ENCODE measurements around the gene WFS1. TPM values are rescaled to one million over a fixed set of nuclear protein-coding genes. Genes with fewer than 3 reads are reported as not detected.
A peak's percentile ranks its signal among the peaks of the same experiment; 100 is the strongest.

The WFS1 gene
- total RNA-seq, 1 donor from 2014 or later = 104 TPM

GRCh38 chr4:6270636-6271121, 1.0 kb downstream of the WFS1 start:
- intact Hi-C loops (cut with micrococcal nuclease) = no loop called here

GRCh38 chr4:6271206-6271605, 1.6 kb downstream of the WFS1 start:
- Histone ChIP-seq H3K9me3 (replicated peaks) (no peaks in the 10 kb centered on the region), H3K4me3 (peak overlapping the region; percentile 98)

More at GRCh38 chr4:6270636-6271121, 1.0 kb downstream of the WFS1 start:
- Histone ChIP-seq H3K36me3 (no peaks in the 10 kb centered on the region), H3K27ac (replicated peaks) (peak overlapping the region; percentile 92), H3K4me1 (peaks cover 64% of the 10 kb centered on the region), H3K27me3 (ENCODE audit: low read depth) (no peaks in the 10 kb centered on the region), H3K4me3 (peak overlapping the region; percentile 98), H3K9me3 (replicated peaks) (no peaks in the 10 kb centered on the region)
- TF ChIP-seq, protein P1, sequence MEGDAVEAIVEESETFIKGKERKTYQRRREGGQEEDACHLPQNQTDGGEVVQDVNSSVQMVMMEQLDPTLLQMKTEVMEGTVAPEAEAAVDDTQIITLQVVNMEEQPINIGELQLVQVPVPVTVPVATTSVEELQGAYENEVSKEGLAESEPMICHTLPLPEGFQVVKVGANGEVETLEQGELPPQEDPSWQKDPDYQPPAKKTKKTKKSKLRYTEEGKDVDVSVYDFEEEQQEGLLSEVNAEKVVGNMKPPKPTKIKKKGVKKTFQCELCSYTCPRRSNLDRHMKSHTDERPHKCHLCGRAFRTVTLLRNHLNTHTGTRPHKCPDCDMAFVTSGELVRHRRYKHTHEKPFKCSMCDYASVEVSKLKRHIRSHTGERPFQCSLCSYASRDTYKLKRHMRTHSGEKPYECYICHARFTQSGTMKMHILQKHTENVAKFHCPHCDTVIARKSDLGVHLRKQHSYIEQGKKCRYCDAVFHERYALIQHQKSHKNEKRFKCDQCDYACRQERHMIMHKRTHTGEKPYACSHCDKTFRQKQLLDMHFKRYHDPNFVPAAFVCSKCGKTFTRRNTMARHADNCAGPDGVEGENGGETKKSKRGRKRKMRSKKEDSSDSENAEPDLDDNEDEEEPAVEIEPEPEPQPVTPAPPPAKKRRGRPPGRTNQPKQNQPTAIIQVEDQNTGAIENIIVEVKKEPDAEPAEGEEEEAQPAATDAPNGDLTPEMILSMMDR (IDR thresholded peaks at IDR 0.05; ENCODE audit: borderline replicate concordance) = no peak
- DNase-seq = no peak

GRCh38 chr4:6271701-6272465, 2.2 kb downstream of the WFS1 start:
- peak overlapping the region; percentile 92 for H3K27ac ChIP-seq (replicated peaks)
- H3K4me1 ChIP-seq = peaks cover 76% of the 10 kb centered on the region
- H3K4me3 ChIP-seq = peak overlapping the region; percentile 98

More at GRCh38 chr4:6271206-6271605, 1.6 kb downstream of the WFS1 start:
- peak overlapping the region; percentile 92 for H3K27ac ChIP-seq (replicated peaks)
- no peaks in the 10 kb centered on the region for H3K27me3 ChIP-seq (ENCODE audit: low read depth)
- intact Hi-C loops (cut with micrococcal nuclease) = no loop called here
- H3K36me3 ChIP-seq = no peaks in the 10 kb centered on the region
- no peak for DNase-seq
- TF ChIP-seq, protein P1 (IDR thresholded peaks at IDR 0.05; ENCODE audit: borderline replicate concordance) = no peak
- peaks cover 69% of the 10 kb centered on the region for H3K4me1 ChIP-seq

DNA sequence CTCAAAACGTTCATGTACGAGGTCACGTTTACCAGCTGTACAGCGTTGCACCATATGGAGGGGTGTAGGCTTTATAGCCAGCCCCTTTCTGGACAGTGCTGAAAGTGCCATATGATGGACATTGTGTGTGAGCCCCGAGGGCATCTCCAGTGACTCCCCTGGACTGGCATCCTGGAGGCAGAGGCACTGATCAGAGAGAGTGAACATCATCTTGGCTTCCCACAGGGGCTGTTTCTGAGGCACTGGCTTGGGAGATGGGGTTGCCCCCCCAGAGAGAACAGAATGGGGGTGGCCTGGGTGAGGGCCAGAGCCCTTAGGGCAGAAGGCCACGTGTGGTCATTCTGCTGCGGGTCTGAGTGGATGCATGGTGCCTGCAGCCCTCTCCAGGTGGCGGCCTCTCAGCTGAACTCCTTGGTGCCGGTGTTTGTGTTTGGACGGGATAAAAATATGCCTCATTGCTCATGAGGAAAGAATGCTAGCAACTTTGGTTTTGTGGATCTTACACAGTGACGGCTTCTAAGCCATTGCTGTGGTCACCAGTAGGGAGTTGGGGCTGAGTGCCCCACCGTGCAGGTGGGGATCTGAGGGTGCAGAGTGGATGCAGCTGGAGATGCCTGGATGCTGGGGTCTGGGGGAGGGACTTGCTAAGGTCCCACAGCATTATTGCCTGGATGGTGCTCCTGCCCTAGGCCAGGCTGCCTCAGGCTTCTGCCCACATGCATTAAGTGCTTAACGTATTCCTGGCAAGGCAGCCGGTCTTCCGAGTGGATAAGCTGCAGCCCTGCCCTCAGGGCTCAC, 3.4 kb downstream of the WFS1 start:
- TF ChIP-seq, protein P1 (IDR thresholded peaks at IDR 0.05; ENCODE audit: borderline replicate concordance) = no peak
- Histone ChIP-seq H3K27ac (replicated peaks) (peak overlapping the region; percentile 92), H3K36me3 (no peaks in the 10 kb centered on the region), H3K27me3 (ENCODE audit: low read depth) (no peaks in the 10 kb centered on the region), H3K4me3 (peak overlapping the region; percentile 10), H3K4me1 (peaks cover 88% of the 10 kb centered on the region), H3K9me3 (replicated peaks) (no peaks in the 10 kb centered on the region)
- intact Hi-C loops (cut with micrococcal nuclease) = no loop called here
- DNase-seq = no peak

More at GRCh38 chr4:6271701-6272465, 2.2 kb downstream of the WFS1 start:
- H3K9me3 ChIP-seq (replicated peaks) = no peaks in the 10 kb centered on the region
- H3K36me3 ChIP-seq = no peaks in the 10 kb centered on the region
- peak; percentile 71 for DNase-seq
- TF ChIP-seq, protein P1 (IDR thresholded peaks at IDR 0.05; ENCODE audit: borderline replicate concordance) = no peak
- intact Hi-C loops (cut with micrococcal nuclease) = no loop called here
- no peaks in the 10 kb centered on the region for H3K27me3 ChIP-seq (ENCODE audit: low read depth)

GRCh38 chr4:6273661-6273990, 4.0 kb downstream of the WFS1 start:
- Histone ChIP-seq H3K4me3 (peak overlapping the region; percentile 10), H3K9me3 (replicated peaks) (no peaks in the 10 kb centered on the region), H3K4me1 (peaks cover 93% of the 10 kb centered on the region), H3K36me3 (no peaks in the 10 kb centered on the region), H3K27ac (replicated peaks) (peak overlapping the region; percentile 92), H3K27me3 (ENCODE audit: low read depth) (no peaks in the 10 kb centered on the region)
- TF ChIP-seq, protein P1 (IDR thresholded peaks at IDR 0.05; ENCODE audit: borderline replicate concordance) = no peak
- intact Hi-C loops (cut with micrococcal nuclease) = no loop called here
- DNase-seq = no peak
